Activated T-helper 1 cell treated with anti-CD3 and anti-CD28 coated beads, Interleukin-2, amount 50 U/mL, for 16 hours (primary cell): ENCODE data around the gene NLK.
"Not testable (repeated sequence)": the region's sequence is repeated elsewhere in the genome, so short reads cannot be mapped to it uniquely, and the experiment has no call there.

Source experiments
- DNase-seq, 2 donors: peaks; one replicate each; pipeline ENCODE4 v3.0.0-alpha.2; 2020; ENCODE audit warnings: low read depth in 1 of 2, low spot score in 1 of 2

Gene NLK

DNA sequence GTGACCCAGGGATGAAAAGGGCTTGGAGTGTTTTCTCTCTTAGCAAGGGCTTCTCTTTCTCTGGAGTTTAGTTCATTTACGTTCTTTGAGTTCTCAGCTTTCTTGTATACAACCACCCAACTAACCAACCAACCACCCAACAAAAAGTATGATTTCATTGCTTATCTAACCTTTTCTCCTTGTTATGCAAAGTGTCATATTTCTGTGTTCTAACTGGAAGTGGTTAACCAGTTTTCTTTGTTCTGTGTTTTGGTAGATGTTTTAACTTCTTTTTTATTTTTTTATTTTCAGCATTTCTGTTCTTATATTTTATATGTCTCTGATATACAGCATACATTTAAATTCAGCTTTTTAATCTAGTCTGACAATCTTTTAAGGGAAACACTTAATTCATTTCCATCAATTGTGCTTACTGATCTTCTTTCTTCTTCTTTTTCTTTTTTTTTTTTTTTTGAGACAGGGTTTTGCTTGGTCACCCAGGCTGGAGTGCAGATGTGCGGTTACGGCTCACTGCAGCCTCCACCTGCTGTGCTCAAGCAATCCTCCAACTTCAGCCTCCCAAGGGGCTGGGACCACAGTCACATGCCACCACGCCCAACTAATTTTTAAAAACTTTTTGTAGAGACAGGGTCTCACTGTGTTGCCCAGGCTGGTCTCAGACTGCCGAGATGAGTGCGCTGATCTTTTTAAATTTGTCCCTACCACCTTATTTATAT lies 29.6 kb downstream of the NLK start:
- DNase-seq, result no peak

DNA sequence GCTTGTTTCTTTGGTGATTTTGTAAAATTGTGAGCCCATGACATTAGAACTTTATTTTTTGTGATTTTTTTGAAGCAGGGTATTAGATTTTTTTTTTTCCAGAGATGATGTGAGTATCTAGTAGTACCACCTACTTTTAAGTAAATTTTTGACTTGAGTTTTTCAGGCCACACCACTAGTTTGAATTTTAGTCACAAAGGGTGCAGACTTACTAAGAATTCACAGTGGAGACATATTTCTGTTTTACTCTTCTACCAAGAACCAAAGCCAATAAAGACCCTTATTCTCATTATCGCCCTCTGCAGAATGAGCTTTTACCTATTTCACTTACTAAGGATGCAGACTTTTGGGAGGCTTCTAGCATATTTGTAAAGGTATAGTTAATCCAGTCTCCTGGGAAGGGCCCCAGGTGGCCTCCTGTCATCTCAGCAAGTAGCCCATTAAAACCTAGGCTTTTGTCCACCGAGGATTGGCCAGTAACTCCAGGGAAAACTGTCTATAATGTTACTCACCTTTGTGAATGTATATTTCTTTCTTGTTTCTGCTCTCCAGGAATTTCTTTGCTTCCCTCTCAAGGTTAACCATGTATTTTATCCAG lies 30.6 kb downstream of the NLK start:
- no peak for DNase-seq

DNA sequence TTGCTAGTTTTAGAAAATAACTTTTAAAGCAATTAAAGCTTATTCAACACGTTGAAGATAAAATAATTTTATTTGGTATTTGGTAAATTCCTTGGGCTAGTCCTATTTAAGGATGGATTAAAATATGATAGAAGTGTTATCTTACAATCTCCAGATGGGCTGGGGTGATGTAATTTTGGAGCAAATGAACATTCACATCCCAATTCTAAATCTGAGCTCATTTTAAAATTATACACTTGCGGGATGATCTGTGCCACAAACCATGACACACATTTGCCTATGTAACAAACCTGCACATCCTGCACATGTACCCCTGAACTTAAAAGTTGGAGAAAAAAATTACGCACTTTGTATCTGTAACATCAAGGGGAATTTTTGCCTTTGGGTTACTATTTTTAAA lies 31.5 kb downstream of the NLK start:
- DNase-seq, result no peak

DNA sequence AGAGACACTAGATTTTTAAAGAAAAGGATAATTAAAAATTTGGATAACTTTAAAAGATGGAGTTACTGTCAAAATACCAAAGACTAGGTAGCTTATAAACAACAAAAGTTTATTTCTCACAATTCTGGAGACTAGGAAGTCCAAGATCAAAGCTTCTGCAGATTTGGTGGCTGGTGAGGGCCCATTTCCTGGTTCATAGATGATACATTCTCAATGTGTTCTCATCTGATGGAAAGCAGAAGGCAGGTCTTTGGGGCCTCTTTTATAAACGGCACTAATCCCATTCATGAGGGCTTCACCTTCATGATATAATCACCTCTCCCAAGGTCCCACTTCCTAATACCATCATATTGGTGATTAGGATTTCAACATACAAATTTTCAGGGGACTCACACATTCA lies 33.7 kb downstream of the NLK start:
- no peak for DNase-seq

DNA sequence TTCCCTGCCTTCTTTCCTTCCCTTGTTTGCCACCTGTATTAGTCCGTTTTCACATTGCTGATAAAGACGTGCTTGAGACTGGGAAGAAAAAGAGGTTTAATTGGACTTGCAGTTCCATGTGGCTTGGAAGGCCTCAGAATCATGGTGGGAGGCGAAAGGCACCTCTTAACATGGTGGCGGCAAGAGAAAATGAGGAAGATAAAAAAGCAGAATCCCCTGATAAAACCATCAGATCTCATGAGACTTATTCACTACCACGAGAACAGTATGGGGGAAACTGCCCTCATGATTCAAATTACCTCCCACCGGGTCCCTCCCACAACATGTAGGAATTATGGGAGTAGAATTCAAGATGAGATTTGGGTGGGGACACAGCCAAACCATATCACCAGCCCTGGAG lies 34.7 kb downstream of the NLK start:
- not testable (repeated sequence) for DNase-seq

DNA sequence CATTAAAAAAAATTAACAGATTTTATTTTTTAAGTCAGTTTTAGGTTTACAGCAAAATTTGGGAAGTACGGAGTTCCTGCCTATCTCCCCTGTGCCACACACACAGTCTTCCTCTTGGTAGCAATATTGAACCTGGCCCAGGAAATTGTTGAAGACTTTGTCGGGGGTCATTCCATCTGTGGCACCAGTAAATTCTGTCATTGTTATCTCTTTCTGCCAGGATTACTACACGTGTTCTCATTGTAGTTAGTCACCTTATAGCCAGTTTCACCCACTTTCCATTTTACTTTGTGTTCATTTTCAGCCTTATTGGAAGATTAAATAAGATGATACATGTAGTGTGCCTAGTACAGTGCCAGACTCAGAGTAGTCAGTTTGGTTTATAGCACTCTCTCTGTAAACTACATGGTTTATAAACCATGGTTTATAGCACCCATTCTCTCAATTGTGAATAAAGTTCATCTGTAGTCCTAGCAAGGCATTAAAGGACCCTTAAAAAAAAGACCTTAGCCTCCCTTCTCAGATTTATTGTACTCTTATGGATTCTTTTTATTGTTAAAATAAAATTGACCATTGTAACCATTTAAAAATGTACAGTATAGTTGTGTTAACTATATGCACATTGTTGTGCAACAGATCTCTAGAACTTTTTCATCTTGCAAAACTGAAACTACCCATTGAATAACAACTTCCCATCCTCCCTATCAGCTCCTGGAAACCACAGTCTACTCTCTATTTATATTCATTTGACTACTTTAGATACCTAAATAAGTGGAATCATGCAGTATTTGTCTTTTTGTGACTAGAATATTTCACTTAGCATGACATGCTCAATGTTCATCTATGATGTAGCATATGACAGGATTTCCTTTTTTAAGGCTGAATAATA lies 36.1 kb downstream of the NLK start:
- DNase-seq, result no peak

DNA sequence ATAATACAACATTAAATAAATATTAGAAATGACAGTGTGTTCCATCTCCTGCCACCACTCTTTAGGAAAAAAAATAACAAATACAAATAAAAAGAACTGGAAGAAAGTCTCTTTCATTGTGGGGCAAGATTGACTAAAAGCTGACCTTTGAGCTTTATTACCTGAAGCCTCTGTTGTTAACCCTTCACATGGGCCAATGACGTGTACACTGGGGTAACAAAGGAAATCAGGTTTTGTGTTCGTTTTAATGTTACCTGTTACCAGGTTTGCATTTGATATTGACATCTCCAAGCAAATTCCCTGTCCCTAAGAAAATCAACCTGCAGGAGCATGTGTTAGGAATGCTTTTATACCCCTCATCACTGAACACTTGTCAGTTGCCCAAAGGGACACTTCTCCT lies 39.0 kb downstream of the NLK start:
- DNase-seq, result no peak

DNA sequence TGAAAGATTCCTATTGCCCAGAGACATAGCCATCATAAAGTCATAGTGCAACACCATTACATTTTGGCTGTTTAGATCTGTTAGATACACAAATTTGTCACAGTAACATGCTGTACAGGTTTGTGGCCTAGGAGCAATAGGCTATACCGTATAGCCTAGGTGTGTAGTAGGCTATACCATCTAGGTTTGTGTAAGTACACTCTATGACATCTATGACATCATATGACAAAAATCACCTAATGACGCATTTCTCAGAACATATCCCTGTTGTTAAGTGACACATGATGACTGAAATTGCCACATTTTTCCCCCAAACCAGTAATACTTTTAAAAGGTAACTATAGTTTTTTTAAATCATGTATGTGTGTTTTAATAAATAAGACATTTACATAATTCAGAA lies 43.3 kb downstream of the NLK start:
- no peak for DNase-seq

DNA sequence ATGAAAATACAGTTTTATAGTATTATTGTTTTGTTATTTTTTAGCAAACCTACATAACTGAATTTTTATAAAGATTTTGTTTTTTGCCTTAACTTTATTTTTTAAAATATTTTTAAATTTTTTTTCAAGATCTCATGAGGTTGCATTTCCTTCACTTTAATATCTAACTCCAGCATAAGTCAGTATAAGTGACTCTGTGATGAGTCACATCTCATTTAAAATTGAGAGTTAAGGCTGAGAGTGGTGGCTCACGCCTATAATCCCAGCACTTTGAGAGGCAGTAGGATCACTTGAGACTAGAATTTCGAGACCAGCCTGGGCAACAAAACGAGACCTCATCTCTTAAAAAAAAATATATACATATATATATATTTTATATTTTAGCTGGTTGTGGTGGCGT lies 44.0 kb downstream of the NLK start:
- DNase-seq, result no peak

DNA sequence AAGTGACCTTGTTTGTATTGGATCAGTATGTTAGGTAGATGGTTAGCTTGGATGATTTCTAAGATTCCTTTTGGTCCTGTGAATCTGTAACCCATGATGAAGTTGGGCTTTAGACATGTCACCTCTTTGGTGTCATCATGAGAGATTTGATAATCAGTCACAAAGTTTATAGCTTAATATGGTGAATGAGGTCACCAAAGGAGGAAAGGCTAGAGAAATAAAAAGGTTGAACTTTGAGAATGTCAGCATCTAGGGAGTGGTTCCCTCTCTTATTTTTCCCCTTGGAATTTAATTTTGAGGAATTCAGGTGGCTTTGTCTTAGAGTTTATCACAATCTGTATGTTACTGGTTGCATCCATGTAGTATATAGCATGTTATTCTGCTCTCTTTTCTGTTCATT lies 45.3 kb downstream of the NLK start:
- DNase-seq, result no peak

DNA sequence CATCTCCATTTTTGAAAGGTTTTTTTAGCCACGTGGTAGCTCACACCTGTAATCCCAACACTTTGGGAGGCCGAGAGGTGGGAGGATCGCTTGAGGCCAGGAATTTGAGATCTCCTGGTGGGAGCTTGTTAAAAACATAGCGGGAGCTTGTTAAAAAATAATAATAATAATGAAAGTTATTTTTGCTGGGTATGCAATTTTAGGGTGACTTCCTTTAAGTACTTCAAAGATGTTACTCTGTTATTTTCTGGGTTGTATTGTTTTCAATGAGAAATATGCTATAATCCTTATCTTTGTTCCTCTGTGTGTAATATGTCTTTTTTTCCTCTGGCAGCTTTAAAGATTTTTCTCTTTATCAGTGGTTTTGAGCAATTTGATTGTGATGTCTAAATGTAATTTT lies 48.1 kb downstream of the NLK start:
- DNase-seq, result no peak

DNA sequence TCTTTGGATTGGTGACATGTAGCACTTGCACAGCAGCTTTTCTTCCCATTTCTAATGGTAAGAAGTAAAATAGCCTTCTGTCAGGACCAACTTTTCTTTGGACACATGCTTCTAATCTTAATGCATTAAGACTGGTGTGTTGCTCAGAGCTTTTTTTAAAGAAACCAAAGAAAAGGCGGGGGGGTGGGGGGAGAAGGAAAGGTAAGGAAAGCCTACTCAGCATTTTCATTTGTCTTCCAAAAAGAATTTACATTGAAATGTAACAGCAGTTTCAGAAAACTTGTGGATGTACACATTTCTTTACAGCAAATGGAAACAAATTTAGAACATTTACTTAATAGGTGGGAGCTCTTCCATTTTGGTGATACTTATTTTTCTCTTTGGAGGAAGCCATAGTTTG lies 49.6 kb downstream of the NLK start:
- no peak for DNase-seq

DNA sequence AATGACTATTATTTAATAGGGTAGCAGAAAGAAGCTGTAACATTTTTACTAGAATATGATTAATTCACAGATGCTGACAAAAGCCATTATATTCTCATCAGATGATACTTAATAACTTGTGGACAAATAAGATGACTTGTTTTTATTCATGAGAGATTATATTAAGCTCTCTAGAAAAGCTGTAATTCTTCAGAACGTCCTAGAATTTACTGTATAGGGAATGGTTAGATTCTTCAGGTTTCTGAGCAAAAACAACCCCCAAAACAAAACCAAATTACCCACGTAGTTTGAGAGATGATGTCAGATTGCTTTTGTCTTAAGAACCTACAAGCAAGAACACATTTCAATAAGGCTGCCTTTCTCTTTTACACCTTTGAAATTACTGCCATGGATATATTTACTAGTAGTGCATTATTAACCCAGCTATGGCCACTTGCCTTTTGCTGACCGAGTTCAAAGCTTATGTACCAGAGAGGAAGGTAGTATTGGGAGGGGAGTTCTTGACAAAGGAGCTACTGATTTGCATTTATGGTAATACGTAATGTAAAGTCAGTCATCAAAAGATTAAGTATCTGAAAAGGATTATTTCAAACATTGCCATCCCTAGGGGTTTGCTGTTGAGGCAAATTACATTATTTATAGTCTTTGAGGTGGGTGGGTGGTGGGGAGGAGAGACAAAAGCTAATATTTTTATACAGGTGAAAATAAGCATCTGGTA lies 51.7 kb downstream of the NLK start:
- no peak for DNase-seq

DNA sequence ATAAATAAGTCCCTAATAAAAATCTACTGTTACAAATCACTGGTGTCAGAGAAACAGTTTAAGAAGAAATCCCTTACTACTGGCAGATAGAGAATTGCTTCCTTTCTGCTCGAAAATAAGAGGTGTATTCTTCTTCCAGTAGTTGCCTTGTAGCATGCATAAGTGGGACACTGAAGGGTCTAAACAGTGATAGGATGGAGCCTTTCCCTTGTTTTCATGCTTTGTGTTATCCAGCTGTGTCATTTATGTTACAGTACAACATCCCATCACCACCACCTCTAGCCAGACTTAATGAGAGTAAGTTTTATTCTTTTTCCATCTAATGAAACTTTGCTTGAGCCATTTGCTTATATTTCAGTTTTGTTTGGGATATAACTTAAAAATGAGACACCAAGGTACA lies 54.3 kb downstream of the NLK start:
- DNase-seq, result no peak

DNA sequence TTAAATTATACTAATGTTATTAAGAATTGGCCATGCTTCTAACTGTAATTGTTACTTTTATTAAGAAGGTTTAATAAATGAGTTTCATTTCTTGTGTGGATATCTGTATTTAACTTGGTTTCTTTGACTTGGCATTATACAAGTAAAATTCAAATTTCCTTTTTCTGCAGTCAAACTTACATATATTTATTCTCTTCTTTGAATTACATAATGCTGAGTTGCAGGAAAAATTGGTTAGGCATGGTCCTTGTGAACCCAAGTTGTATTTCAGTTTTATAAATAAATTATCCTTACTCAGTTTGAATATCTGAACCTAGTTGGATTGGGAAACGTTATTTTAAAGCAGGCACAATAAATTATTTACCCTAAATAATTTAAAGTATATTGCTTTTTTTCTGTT lies 54.8 kb downstream of the NLK start:
- DNase-seq, result no peak

DNA sequence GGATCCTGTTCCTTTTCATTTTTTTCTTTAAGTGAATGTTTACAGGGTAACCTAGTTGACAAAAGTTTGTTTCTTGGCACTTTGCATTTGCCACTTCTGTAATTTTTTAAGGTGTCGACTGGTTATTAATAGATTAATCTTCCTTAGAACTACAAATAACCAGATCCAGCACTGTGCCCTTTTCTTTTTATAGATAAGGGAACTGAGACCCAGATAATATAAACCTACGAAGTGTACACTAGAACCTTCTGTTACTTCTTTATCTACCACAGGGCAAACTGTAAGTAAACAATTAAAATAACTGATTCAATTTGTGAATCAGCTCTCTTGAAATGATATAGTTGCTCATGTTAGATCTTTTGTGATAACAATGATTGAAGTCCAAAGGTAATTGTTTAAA lies 55.4 kb downstream of the NLK start:
- no peak for DNase-seq

DNA sequence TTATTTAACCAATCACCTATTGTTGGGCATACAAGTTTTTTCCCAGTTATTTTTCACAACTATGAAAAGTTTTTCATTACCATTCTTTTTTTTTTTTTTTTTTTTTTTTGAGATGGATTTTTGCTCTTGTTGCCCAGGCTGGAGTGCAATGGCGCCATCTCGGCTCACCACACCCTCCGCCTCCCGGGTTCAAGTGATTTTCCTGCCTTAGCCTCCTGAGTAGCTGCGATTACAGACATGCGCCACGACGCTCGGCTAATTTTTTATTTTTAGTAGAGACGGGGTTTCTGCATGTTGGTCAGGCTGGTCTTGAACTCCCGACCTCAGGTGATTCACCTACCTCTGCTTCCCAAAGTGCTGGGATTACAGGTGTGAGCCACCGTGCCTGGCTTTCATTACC lies 56.1 kb downstream of the NLK start:
- not testable (repeated sequence) for DNase-seq

DNA sequence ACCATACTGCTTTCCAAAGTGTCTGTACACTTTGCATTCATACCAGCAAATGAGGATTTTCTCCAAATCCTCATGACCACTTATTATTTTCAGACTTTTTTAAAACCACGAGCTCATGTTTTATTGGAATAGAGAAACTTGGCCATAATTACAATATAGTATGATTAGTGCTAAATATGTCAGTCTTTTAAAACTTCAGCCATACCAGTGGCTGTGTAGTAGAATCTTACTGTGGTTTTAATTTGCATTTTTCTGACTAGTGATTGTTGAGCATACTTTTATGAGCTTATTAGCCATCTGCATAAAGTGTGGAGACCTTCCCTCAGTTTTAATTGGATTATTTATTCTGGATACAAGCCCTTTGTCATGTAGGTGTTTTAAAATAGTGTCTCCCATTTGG lies 57.8 kb downstream of the NLK start:
- no peak for DNase-seq

DNA sequence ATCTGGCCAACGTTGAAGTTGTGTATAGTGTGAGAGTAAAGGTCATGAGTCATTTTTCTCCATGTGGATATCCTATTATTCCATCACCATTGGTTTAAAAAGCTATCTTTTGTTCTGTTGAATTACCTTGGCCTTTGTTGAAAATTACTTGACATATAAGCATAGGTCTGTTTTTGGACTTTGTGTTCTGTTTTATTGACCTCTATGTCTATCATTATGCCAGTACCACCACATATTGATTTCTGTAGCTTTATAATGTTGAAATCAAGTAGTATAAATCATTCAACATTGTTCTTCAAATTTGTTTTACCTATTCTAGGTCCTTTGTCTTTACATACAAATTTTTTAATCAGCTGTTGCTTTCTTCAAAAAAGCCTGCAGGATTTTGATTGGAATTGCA lies 58.5 kb downstream of the NLK start:
- no peak for DNase-seq

DNA sequence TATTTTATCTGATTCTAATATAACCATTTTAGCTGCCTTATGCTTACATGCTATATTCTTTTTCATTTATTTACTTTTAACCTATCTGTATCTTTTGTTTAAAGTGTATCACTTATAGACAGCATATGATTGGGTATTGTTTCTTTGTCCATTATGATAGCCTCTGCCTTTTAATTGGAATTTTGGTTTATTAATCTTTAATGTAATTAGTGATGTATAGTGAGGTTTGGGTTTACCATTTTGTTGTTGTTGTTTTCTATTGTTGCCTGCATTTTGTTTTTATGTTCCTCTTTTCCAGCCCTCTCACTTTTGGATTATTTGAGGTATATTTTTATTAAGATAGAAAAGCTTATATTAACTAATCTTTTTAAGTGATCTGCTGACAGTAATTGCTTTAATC lies 59.4 kb downstream of the NLK start:
- DNase-seq, result no peak

DNA sequence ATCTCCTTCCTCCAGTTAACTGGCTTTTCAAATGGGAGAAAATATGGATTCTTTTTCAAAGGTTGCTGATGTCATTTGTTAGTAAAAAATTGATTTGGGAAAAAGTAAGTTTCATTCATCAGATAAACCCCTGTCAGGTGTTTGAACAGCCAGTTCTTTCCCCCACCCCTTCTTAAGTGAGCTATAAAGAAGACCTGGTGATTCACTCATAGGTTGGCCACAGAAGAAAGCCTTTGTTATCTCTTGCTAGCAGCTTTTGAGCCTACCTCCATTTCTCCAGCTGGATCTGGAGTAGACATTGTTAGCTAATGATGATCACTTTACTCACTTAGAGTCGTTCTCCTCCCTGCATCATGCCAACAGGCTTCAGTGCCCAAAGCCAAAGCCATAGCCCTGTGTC lies 63.0 kb downstream of the NLK start:
- no peak for DNase-seq

DNA sequence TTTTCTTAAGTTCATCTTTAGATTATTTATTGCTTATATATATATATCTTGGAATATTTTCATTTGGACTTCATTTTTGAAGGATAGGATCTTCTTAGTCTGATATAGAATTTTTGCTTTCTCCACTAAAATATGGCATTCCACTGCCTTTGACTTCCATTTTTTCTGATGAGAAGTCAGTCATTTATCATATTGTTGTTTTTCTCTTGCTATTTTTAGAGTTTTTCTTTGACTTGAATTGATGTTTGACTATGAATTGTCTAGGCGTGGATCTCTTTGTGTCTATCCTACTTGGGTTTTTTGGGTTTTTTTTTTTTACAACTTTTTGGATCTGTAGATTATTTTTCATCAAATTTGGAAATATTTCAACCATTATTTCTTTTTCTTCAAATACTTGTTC lies 67.7 kb downstream of the NLK start:
- DNase-seq, result no peak
